T-helper 1 cell treated with Interleukin-12 subunit alpha and Interleukin-12 subunit beta and Interleukin-4 antibody, amounts not matched to agents 30 μg/mL and 1 μg/mL, for 36 hours (primary cell): ENCODE measurements around the gene HBD.
"Not testable (repeated sequence)": the region's sequence is repeated elsewhere in the genome, so short reads cannot be mapped to it uniquely, and the experiment has no call there.

Experiments
- H3K27ac Mint-ChIP-seq: one replicate; pipeline ENCODE4 v1.8.0; 2021; ENCODE audit warnings: mild to moderate bottlenecking, mixed read lengths
- H3K27me3 Mint-ChIP-seq: one replicate; pipeline ENCODE4 v1.8.0; 2021; ENCODE audit warnings: low read depth, mixed read lengths
- H3K36me3 Mint-ChIP-seq: one replicate; pipeline ENCODE4 v1.8.0; 2021; ENCODE audit warnings: low read depth, mixed read lengths
- H3K4me1 Mint-ChIP-seq: one replicate; pipeline ENCODE4 v1.8.0; 2021; ENCODE audit warnings: low read depth, mixed read lengths
- H3K4me3 Mint-ChIP-seq: one replicate; pipeline ENCODE4 v1.8.0; 2021; ENCODE audit warnings: mild to moderate bottlenecking, moderate library complexity, mixed read lengths
- H3K9me3 Mint-ChIP-seq: one replicate; pipeline ENCODE4 v1.8.0; 2021; ENCODE audit warnings: mixed read lengths

The HBD gene

GRCh38 chr11:5266609-5267008 lies 32.3 kb upstream of the HBD start:
- Mint-ChIP-seq H3K9me3 (no peaks in the 10 kb centered on the region), H3K27me3 (peaks cover 3% of the 10 kb centered on the region), H3K4me3 (no peak overlapping the region), H3K27ac (no peak overlapping the region), H3K36me3 (no peaks in the 10 kb centered on the region), H3K4me1 (no peaks in the 10 kb centered on the region)

GRCh38 chr11:5265832-5266231 lies 31.5 kb upstream of the HBD start:
- H3K27me3 Mint-ChIP-seq: peaks cover 3% of the 10 kb centered on the region
- H3K27ac Mint-ChIP-seq: no peak overlapping the region
- no peaks in the 10 kb centered on the region for H3K4me1 Mint-ChIP-seq
- no peak overlapping the region for H3K4me3 Mint-ChIP-seq
- no peaks in the 10 kb centered on the region for H3K36me3 Mint-ChIP-seq
- no peaks in the 10 kb centered on the region for H3K9me3 Mint-ChIP-seq

GRCh38 chr11:5258543-5259262 lies 24.4 kb upstream of the HBD start:
- no peaks in the 10 kb centered on the region for H3K36me3 Mint-ChIP-seq

GRCh38 chr11:5257296-5257695 lies 23.0 kb upstream of the HBD start:
- no peak overlapping the region for H3K27ac Mint-ChIP-seq
- H3K4me1 Mint-ChIP-seq: no peaks in the 10 kb centered on the region
- H3K36me3 Mint-ChIP-seq: no peaks in the 10 kb centered on the region
- H3K9me3 Mint-ChIP-seq: no peaks in the 10 kb centered on the region
- no peaks in the 10 kb centered on the region for H3K27me3 Mint-ChIP-seq
- no peak overlapping the region for H3K4me3 Mint-ChIP-seq

More at GRCh38 chr11:5258543-5259262, 24.4 kb upstream of the HBD start:
- H3K27me3 Mint-ChIP-seq: peaks cover 3% of the 10 kb centered on the region
- no peaks in the 10 kb centered on the region for H3K4me1 Mint-ChIP-seq
- no peak overlapping the region for H3K27ac Mint-ChIP-seq
- no peaks in the 10 kb centered on the region for H3K9me3 Mint-ChIP-seq
- H3K4me3 Mint-ChIP-seq: no peak overlapping the region

GRCh38 chr11:5254646-5255413 lies 20.5 kb upstream of the HBD start, which contains the start of gene HBG2:
TSS of gene HBG2 (minus strand) at chr11:5254781. CDS start at chr11:5254728, 53 bp downstream.
- not testable (repeated sequence) for H3K9me3 Mint-ChIP-seq, H3K36me3 Mint-ChIP-seq, H3K27me3 Mint-ChIP-seq, H3K4me1 Mint-ChIP-seq, H3K4me3 Mint-ChIP-seq, H3K27ac Mint-ChIP-seq

GRCh38 chr11:5254023-5254422 lies 19.7 kb upstream of the HBD start:
- not testable (repeated sequence) for H3K9me3 Mint-ChIP-seq, H3K4me3 Mint-ChIP-seq, H3K27ac Mint-ChIP-seq, H3K4me1 Mint-ChIP-seq, H3K36me3 Mint-ChIP-seq, H3K27me3 Mint-ChIP-seq

- H3K27me3 Mint-ChIP-seq, H3K9me3 Mint-ChIP-seq, H3K4me1 Mint-ChIP-seq, H3K4me3 Mint-ChIP-seq, H3K27ac Mint-ChIP-seq, H3K36me3 Mint-ChIP-seq: not testable (repeated sequence)
These were observed 19.2 kb upstream of the HBD start for GRCh38 chr11:5253440-5253839.

GRCh38 chr11:5252919-5253265 lies 18.6 kb upstream of the HBD start:
- Mint-ChIP-seq H3K27me3 (no peaks in the 10 kb centered on the region), H3K27ac (no peak overlapping the region), H3K4me1 (no peaks in the 10 kb centered on the region), H3K9me3 (no peaks in the 10 kb centered on the region), H3K4me3 (no peak overlapping the region), H3K36me3 (no peaks in the 10 kb centered on the region)

GRCh38 chr11:5252192-5252918 lies 18.1 kb upstream of the HBD start:
- H3K4me3 Mint-ChIP-seq: no peak overlapping the region
- peaks cover 3% of the 10 kb centered on the region for H3K27me3 Mint-ChIP-seq

GRCh38 chr11:5251746-5252145 lies 17.5 kb upstream of the HBD start:
- peaks cover 3% of the 10 kb centered on the region for H3K27me3 Mint-ChIP-seq
- H3K36me3 Mint-ChIP-seq: no peaks in the 10 kb centered on the region
- H3K9me3 Mint-ChIP-seq: no peaks in the 10 kb centered on the region
- H3K27ac Mint-ChIP-seq: no peak overlapping the region
- H3K4me1 Mint-ChIP-seq: no peaks in the 10 kb centered on the region
- H3K4me3 Mint-ChIP-seq: no peak overlapping the region

More at GRCh38 chr11:5252192-5252918, 18.1 kb upstream of the HBD start:
- no peaks in the 10 kb centered on the region for H3K4me1 Mint-ChIP-seq
- no peak overlapping the region for H3K27ac Mint-ChIP-seq
- H3K9me3 Mint-ChIP-seq: no peaks in the 10 kb centered on the region
- H3K36me3 Mint-ChIP-seq: no peaks in the 10 kb centered on the region

GRCh38 chr11:5250543-5251204 lies 16.4 kb upstream of the HBD start:
- Mint-ChIP-seq H3K4me1 (no peaks in the 10 kb centered on the region), H3K27ac (no peak overlapping the region), H3K9me3 (no peaks in the 10 kb centered on the region), H3K36me3 (no peaks in the 10 kb centered on the region), H3K4me3 (no peak overlapping the region), H3K27me3 (peaks cover 3% of the 10 kb centered on the region)

GRCh38 chr11:5249807-5250396 lies 15.6 kb upstream of the HBD start, which contains the start of gene HBG1:
TSS of gene HBG1 (minus strand) at chr11:5249857. CDS start at chr11:5249804, 53 bp downstream.
- H3K4me1 Mint-ChIP-seq, H3K27me3 Mint-ChIP-seq, H3K4me3 Mint-ChIP-seq, H3K9me3 Mint-ChIP-seq, H3K36me3 Mint-ChIP-seq, H3K27ac Mint-ChIP-seq: not testable (repeated sequence)

- H3K36me3 Mint-ChIP-seq, H3K4me1 Mint-ChIP-seq, H3K27me3 Mint-ChIP-seq, H3K9me3 Mint-ChIP-seq, H3K4me3 Mint-ChIP-seq, H3K27ac Mint-ChIP-seq: not testable (repeated sequence)
These were observed 14.2 kb upstream of the HBD start for GRCh38 chr11:5248498-5248897.

- Mint-ChIP-seq H3K27ac (no peak overlapping the region), H3K4me1 (no peaks in the 10 kb centered on the region), H3K36me3 (no peaks in the 10 kb centered on the region), H3K27me3 (peaks cover 3% of the 10 kb centered on the region), H3K4me3 (no peak overlapping the region), H3K9me3 (no peaks in the 10 kb centered on the region)
These were observed 13.3 kb upstream of the HBD start for GRCh38 chr11:5247472-5248192.
